Suprapubic skin (tissue), 4 donors: ENCODE results near the gene LMX1B.

ENCODE experiments used
- CTCF ChIP-seq, 2 donors: fragments of 200-600 bp in 1 of 2; fragments of 450-650 bp in 1 of 2; sonication (generic) in 1 of 2; IDR thresholded peaks; one replicate each; pipeline ENCODE4 v1.5.1; 2016 to 2019; ENCODE audit warnings: antibody characterized with exemption in 2 of 2, mild to moderate bottlenecking in 1 of 2, moderate library complexity in 1 of 2
- EP300 ChIP-seq: sonication (generic); formaldehyde crosslinking; IDR thresholded peaks from one replicate; pipeline ENCODE4 v1.6.1; 2017; ENCODE audit warnings: antibody characterized with exemption
- POLR2A ChIP-seq, 2 donors: fragments of 450-650 bp; IDR thresholded peaks; one replicate each; pipeline ENCODE4 v1.6.1; 2017; ENCODE audit warnings: antibody characterized with exemption in 2 of 2, mild to moderate bottlenecking in 2 of 2, moderate library complexity in 2 of 2
- POLR2AphosphoS5 ChIP-seq, 3 donors: sonication (generic); formaldehyde crosslinking; IDR thresholded peaks; one replicate each; pipeline ENCODE4 v1.6.1; 2017; ENCODE audit warnings: antibody characterized with exemption in 3 of 3

GRCh38 chr9:126620478-126620877 is 6.8 kb downstream of the LMX1B start:
- no peak for TF ChIP-seq CTCF (IDR thresholded peaks at IDR 0.05)
- no peak for TF ChIP-seq POLR2AphosphoS5 (IDR thresholded peaks at IDR 0.05)
- no peak for TF ChIP-seq EP300
- TF ChIP-seq POLR2A (IDR thresholded peaks at IDR 0.05): no peak
